ENCODE measurements around the gene MOGAT3. TPM values are rescaled to one million over a fixed set of nuclear protein-coding genes. Genes with fewer than 3 reads are reported as not detected.

MOGAT3 gene
- total and polyA plus RNA-seq, 9 of the 15 experiments (the other 6 are each of a cell fraction or from before 2014, with no cell fraction given): 0.07 to 0.17 (median 0.13) TPM; not detected in 6

DNA sequence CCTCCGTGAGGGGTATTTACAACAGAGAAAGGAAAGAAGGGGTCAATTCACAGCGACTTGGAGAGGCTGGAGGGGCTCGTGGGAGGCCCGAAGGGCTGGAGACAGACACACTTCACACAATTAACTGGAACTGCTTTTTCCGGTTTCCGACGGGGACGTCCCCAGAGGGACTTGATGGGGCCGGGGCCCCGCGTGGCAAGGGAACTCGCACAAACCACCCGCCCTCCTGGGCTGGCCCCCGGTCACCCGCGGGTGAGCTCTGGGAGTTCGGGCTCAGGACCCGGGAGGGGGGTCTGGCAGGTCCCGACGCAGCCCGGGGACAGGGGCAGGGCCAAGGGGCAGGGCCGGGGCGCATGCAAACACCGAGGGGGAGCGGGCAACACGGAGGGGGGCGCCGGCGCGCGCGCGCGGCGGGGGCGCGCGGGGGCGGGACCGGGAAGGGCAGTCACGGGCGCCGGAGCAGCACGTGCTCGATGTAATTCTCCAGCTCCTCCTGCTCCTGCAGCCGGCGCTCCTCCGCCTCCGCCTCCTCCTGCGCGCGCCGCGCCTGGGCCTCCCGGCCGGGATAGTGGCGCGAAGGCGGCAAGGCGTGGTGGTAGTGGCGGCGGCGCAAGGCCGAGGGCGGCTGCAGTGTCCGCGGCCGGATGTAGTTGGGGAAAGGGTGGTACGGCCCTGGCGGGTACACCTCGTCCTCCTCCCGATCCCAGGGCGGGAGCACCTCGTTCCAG, 38.1 kb downstream of the MOGAT3 start:
- Histone ChIP-seq H3K4me2 (ENCODE audit: insufficient read depth, low read length) (peak overlapping the region; percentile 58), H3K79me2 (ENCODE audit: control insufficient read depth, insufficient read depth, low read length) (no peaks in the 10 kb centered on the region), H3K36me3 (ENCODE audit: control insufficient read depth, insufficient read depth, low read length) (peaks cover 30% of the 10 kb centered on the region; the same call in 1 of the 3 replicates), H3K9me1 (ENCODE audit: control insufficient read depth, insufficient read depth, low read length) (no peaks in the 10 kb centered on the region), H3K9ac (ENCODE audit: insufficient read depth in 1 of 2, low read depth in 2 of 2, low read length in 2 of 2) (peak overlapping the region in 1 of 2 experiments; percentile 88; a peak in 2 of 4 replicates), H3K4me3 (peak overlapping the region; percentile 32; the same call in 1 of the 2 replicates), H3K9me3 (replicated peaks; ENCODE audit: control insufficient read depth, insufficient read depth, low read depth, low read length) (no peaks in the 10 kb centered on the region), H3K27me3 (ENCODE audit: control insufficient read depth in 2 of 2, insufficient read depth in 2 of 2, low read length in 2 of 2) (peaks cover 5 to 15% of the 10 kb centered on the region in 2 experiments; a peak in 2 of 5 replicates), H3K4me1 (replicated peaks in 1 of 2; ENCODE audit: control insufficient read depth in 2 of 2, insufficient read depth in 2 of 2, low read length in 2 of 2) (peaks cover 20 to 57% of the 10 kb centered on the region in 2 experiments; a peak in 4 of 5 replicates), H3K27ac (ENCODE audit: extremely low read depth, low read depth, low read length) (peak overlapping the region; percentile 50; the same call in 2 of the 3 replicates), H2AFZ (ENCODE audit: low read depth, low read length) (peak overlapping the region; percentile 77), H4K20me1 (replicated peaks; ENCODE audit: control insufficient read depth, insufficient read depth, low read length) (peaks cover 12% of the 10 kb centered on the region)
- ChIA-PET POLR2A (no interaction called here), CTCF (ENCODE audit: low intra/inter-chr PET ratio) (no interaction called here)
- BruUV-seq (replicated peaks): no TSS peak
- intact Hi-C loops (cut with micrococcal nuclease) (no loop called here), in situ Hi-C loops (cut with MboI) (no loop called here)
- FAIRE-seq: peak; percentile 74
- peak; percentile 73 for ATAC-seq
- DNase-seq (ENCODE audit: extremely low read depth in 1 of 4, low spot score in 3 of 4): peak; percentile 78 to 86 (median 82)
- WGBS (ENCODE audit: insufficient coverage, low coverage, missing lambda C conversion rate): 12% methylated on average over 49 of the region's 74 CpGs
- TF ChIP-seq RBFOX2 (IDR thresholded peaks at IDR 0.05; ENCODE audit: low read depth, low read length) (peak; percentile 73), EWSR1 (IDR thresholded peaks at IDR 0.05; ENCODE audit: borderline replicate concordance, low read depth, partially characterized antibody) (no peak), ARHGAP35 (IDR thresholded peaks at IDR 0.05; ENCODE audit: partially characterized antibody) (no peak), STAG1 (CRISPR knock-in tag; IDR thresholded peaks at IDR 0.05; ENCODE audit: borderline replicate concordance) (no peak), U2AF2 (optimal IDR thresholded peaks at IDR 0.05; ENCODE audit: low read depth, low read length) (no peak), THRAP3 (IDR thresholded peaks at IDR 0.05; ENCODE audit: borderline replicate concordance) (no peak), NEUROD1 (IDR thresholded peaks at IDR 0.05; ENCODE audit: borderline replicate concordance, low read depth, low read length, partially characterized antibody) (no peak), POLR2A (conservative IDR thresholded peaks at IDR 0.05) (no peak), ZNF717 (CRISPR knock-in tag; IDR thresholded peaks at IDR 0.05) (no peak), TAL1 (IDR thresholded peaks at IDR 0.05) (no peak), SAP30 (IDR thresholded peaks at IDR 0.05; ENCODE audit: borderline replicate concordance, insufficient read depth, low read depth, low read length, poor library complexity, severe bottlenecking) (no peak), ZZZ3 (IDR thresholded peaks at IDR 0.05) (no peak), NR2C2 (CRISPR knock-in tag; IDR thresholded peaks at IDR 0.05) (no peak), NR2C2 (tag; IDR thresholded peaks at IDR 0.05) (no peak), CBFB (CRISPR knock-in tag; IDR thresholded peaks at IDR 0.05) (no peak), POLR2H (tag; IDR thresholded peaks at IDR 0.05; ENCODE audit: low read depth) (no peak), BHLHE40 (IDR thresholded peaks at IDR 0.05; ENCODE audit: low read length) (peak; percentile 94)
- TF ChIP-seq, protein P1, sequence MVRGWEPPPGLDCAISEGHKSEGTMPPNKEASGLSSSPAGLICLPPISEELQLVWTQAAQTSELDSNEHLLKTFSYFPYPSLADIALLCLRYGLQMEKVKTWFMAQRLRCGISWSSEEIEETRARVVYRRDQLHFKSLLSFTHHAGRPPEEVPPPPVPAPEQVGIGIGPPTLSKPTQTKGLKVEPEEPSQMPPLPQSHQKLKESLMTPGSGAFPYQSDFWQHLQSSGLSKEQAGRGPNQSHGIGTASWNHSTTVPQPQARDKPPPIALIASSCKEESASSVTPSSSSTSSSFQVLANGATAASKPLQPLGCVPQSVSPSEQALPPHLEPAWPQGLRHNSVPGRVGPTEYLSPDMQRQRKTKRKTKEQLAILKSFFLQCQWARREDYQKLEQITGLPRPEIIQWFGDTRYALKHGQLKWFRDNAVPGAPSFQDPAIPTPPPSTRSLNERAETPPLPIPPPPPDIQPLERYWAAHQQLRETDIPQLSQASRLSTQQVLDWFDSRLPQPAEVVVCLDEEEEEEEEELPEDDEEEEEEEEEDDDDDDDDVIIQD (CRISPR knock-in tag; IDR thresholded peaks at IDR 0.05): no peak

Data from K562 (cell line).